ENCODE results near the gene MAP3K10.
"Not testable (repeated sequence)": the region's sequence is repeated elsewhere in the genome, so short reads cannot be mapped to it uniquely, and the experiment has no call there.

Gene MAP3K10

DNA sequence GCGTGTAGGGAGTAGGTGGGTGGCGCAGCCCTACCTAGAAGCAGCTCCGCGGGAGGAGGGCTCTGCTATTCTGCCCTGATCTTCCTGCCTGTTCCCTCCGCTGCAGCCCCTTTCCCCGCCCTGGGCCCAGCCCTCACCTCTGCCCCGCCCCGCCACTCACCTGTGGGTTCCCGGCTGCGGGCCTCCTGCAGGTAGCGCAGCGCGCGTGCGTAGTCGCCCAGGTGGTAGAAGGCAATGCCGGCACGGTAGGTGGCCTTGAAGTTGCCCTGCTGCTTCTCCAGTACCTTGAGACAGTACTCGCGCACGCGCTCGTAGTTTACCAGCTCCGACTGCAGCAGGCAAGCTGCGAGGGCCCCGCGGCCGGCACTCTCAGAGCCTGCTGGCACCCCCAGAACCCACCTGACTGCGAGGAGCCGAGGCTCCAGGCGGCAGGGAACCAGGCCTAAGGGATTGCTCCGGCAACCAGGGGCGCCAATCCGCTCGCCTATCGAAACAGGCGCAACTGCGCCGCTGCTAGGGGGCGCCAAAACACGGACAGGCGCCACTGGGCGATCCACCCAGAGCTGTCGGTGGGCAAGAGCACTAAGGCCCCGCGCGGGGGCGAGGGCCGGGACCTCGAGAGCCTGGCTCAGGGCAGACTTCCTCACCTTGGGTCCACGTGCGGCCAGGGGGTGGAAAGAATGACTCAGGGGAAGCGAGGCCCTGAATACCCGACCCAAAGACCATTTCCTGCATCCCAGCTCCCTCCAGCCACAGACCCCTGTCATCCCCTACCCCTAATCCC is 26.0 kb downstream of the MAP3K10 start:
- peak overlapping the region; percentile 7; the same call in 1 of the 2 replicates for H3K4me3 ChIP-seq (ENCODE audit: low read length)

DNA sequence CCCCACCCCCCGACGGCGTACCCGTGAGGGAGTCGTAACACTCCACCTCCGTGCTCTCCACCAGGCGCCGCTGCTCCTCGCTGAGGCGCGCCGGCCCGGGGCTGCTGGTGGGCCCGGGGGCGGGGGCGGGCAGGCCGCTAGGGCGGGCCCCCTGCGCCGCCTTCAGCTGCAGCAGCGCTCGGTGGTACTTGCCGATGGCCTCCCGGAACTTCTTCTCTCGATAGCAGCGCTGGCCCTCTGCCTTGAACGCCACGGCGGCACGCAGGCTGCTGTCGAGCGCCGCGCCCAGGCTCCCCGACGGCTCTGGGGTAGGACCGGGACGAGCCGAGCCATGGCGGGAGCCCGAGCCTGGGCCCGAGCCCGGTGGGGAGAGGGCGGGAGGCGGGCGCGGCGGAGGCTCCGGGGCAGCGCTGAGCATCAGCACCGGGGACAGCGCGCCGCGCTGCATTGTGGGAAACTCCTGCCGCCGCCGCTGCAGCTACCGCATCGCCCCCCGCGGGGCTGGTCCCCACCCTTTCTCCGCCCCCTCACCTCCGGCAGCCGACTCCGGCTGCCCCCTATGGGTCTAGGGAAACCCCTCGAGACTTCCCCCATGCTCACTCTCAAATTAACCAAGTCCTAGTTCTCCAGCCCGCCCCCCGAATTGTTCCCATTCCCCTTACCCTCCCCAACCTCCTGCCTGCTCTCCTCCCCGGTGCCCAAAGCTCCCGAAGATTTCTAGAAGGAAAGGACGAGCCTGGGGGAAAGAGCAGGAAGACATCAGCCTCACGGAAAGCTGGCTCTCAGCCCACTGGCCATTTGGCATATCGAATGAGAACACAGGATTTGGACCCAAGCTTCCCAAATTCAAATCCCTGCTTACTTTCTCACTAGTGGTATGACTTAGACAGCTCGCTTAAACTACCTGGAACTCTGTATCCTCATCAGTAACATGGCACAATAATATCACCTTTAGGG is 27.0 kb downstream of the MAP3K10 start, which contains the start of gene TTC9B:
Gene TTC9B (minus strand): TSS at position 451 of the 957 bp plus-strand sequence. CDS start 3 bp downstream, at position 448.
- peak within 1 kb of the TSS; percentile 7; the same call in 1 of the 2 replicates for H3K4me3 ChIP-seq (ENCODE audit: low read length)
- no peaks in the 10 kb centered on the region for H3K27me3 ChIP-seq (ENCODE audit: control insufficient read depth, insufficient read depth, low read length)
- no peak within 1 kb of the TSS for H3K27ac ChIP-seq (ENCODE audit: low read length)

More for the DNA sequence above, 26.0 kb downstream of the MAP3K10 start:
- WGBS (ENCODE audit: insufficient coverage, insufficient read length) = no CpG with 5 or more reads among the region's 54 CpGs
- Histone ChIP-seq H3K4me1 (ENCODE audit: control insufficient read depth, insufficient read depth, low read length) (peaks cover 4% of the 10 kb centered on the region; the same call in 1 of the 2 replicates), H3K27ac (ENCODE audit: low read length) (no peak overlapping the region), H3K36me3 (ENCODE audit: control insufficient read depth, insufficient read depth, low read length) (peaks cover under 1% of the 10 kb centered on the region; the same call in 1 of the 2 replicates), H3K27me3 (ENCODE audit: control insufficient read depth, insufficient read depth, low read length) (no peaks in the 10 kb centered on the region), H3K9me3 (ENCODE audit: control insufficient read depth, insufficient read depth, low read length) (no peaks in the 10 kb centered on the region)
- no peak for DNase-seq (ENCODE audit: low read depth, low spot score)

GRCh38 chr19:40219029-40219428 is 27.8 kb downstream of the MAP3K10 start:
- no CpG with 5 or more reads among the region's 4 CpGs for WGBS (ENCODE audit: insufficient coverage, insufficient read length)
- not testable (repeated sequence) for H3K4me3 ChIP-seq (ENCODE audit: low read length); H3K36me3 ChIP-seq (ENCODE audit: control insufficient read depth, insufficient read depth, low read length); DNase-seq (ENCODE audit: low read depth, low spot score); H3K4me1 ChIP-seq (ENCODE audit: control insufficient read depth, insufficient read depth, low read length); H3K27ac ChIP-seq (ENCODE audit: low read length); H3K9me3 ChIP-seq (ENCODE audit: control insufficient read depth, insufficient read depth, low read length); H3K27me3 ChIP-seq (ENCODE audit: control insufficient read depth, insufficient read depth, low read length)

More for the DNA sequence above, 27.0 kb downstream of the MAP3K10 start, which contains the start of gene TTC9B:
- H3K9me3 ChIP-seq (ENCODE audit: control insufficient read depth, insufficient read depth, low read length) = no peaks in the 10 kb centered on the region
- H3K36me3 ChIP-seq (ENCODE audit: control insufficient read depth, insufficient read depth, low read length) = no peaks in the 10 kb centered on the region; the same call in 1 of the 2 replicates
- no peak for DNase-seq (ENCODE audit: low read depth, low spot score)
- no CpG with 5 or more reads among the region's 75 CpGs for WGBS (ENCODE audit: insufficient coverage, insufficient read length)
- H3K4me1 ChIP-seq (ENCODE audit: control insufficient read depth, insufficient read depth, low read length) = peaks cover 4% of the 10 kb centered on the region; the same call in 1 of the 2 replicates

- Histone ChIP-seq H3K4me3 (ENCODE audit: low read length) (no peak overlapping the region), H3K36me3 (ENCODE audit: control insufficient read depth, insufficient read depth, low read length) (no peaks in the 10 kb centered on the region), H3K9me3 (ENCODE audit: control insufficient read depth, insufficient read depth, low read length) (no peaks in the 10 kb centered on the region), H3K27me3 (ENCODE audit: control insufficient read depth, insufficient read depth, low read length) (no peaks in the 10 kb centered on the region), H3K4me1 (ENCODE audit: control insufficient read depth, insufficient read depth, low read length) (peaks cover 4% of the 10 kb centered on the region; the same call in 1 of the 2 replicates), H3K27ac (ENCODE audit: low read length) (no peak overlapping the region)
- no CpG with 5 or more reads among the region's 8 CpGs for WGBS (ENCODE audit: insufficient coverage, insufficient read length)
- DNase-seq (ENCODE audit: low read depth, low spot score) = no peak
Measured at GRCh38 chr19:40219721-40220276, 28.6 kb downstream of the MAP3K10 start.

DNA sequence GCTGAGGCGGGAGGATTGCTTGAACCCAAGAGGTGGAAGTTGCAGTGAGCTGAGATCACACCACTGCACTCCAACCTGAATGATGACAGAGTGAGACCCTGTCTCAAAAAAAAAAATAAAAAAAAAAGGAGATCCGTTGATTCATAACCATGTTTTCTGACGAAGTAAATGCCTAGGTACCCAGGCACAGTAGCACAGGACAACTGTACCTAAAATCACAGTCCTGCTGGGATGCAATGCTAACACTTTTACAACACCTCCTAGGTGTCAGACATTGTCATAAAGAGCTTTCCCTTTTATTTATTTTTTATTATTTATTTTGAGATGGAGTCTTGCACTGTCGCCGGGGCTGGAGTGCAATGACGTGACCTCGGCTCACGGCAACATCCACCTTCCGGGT is 29.4 kb downstream of the MAP3K10 start:
- H3K4me1 ChIP-seq (ENCODE audit: control insufficient read depth, insufficient read depth, low read length) = peaks cover 4% of the 10 kb centered on the region; the same call in 1 of the 2 replicates
- no peaks in the 10 kb centered on the region for H3K27me3 ChIP-seq (ENCODE audit: control insufficient read depth, insufficient read depth, low read length)
- H3K36me3 ChIP-seq (ENCODE audit: control insufficient read depth, insufficient read depth, low read length) = no peaks in the 10 kb centered on the region
- DNase-seq (ENCODE audit: low read depth, low spot score) = no peak
- H3K9me3 ChIP-seq (ENCODE audit: control insufficient read depth, insufficient read depth, low read length) = no peaks in the 10 kb centered on the region
- no peak overlapping the region for H3K27ac ChIP-seq (ENCODE audit: low read length)
- no CpG with 5 or more reads among the region's 9 CpGs for whole genome bisulfite sequencing (ENCODE audit: insufficient coverage, insufficient read length)
- H3K4me3 ChIP-seq (ENCODE audit: low read length) = no peak overlapping the region

DNA sequence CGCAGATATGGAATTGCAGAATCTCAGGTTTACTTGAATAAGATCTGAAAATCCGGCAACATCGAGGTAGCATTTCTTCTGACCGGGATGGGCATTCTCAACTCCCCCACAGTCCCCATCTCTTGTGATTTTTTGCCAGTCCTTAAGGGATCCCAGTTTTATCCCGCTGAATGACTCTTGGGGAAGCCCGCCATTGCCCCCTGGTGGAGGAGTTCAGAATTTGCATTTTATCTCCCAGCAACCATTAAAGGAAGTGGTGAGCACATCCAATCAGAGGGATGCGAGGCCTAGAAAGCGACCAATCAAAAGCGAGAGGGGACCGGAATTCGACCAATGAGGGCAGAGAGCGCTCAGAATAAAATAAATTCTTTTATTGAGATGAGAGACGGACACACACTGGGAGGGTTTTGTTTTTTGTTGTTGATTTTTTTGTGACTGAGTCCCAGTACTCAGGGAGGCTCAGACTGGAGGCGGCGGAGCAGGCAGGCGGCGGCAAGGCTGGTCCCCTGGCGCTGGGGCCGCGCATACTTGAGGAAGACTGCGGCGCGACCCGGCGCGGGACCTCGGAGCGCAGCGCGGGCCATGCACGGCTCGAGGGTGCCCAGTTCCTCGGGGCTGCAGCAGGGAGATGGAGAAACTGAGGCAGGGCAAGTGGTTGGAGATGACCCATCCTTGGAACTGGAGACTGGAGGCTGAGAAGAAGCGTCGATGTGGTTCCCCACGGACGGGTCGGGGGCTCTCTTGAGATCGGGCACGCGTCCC is 30.8 kb downstream of the MAP3K10 start:
- H3K9me3 ChIP-seq (ENCODE audit: control insufficient read depth, insufficient read depth, low read length) = no peaks in the 10 kb centered on the region
- H3K4me1 ChIP-seq (ENCODE audit: control insufficient read depth, insufficient read depth, low read length) = 0 out of 2 replicates have a peak, but pooled peaks cover 2% of the 10 kb centered on the region
- H3K27ac ChIP-seq (ENCODE audit: low read length) = no peak overlapping the region
- peak; percentile 90 for DNase-seq (ENCODE audit: low read depth, low spot score)
- H3K4me3 ChIP-seq (ENCODE audit: low read length) = no peak overlapping the region
- no peaks in the 10 kb centered on the region for H3K36me3 ChIP-seq (ENCODE audit: control insufficient read depth, insufficient read depth, low read length)
- WGBS (ENCODE audit: insufficient coverage, insufficient read length) = no CpG with 5 or more reads among the region's 41 CpGs
- H3K27me3 ChIP-seq (ENCODE audit: control insufficient read depth, insufficient read depth, low read length) = no peaks in the 10 kb centered on the region

- no CpG with 5 or more reads among the region's 48 CpGs for WGBS (ENCODE audit: insufficient coverage, insufficient read length)
- H3K4me1 ChIP-seq (ENCODE audit: control insufficient read depth, insufficient read depth, low read length) = no peaks in the 10 kb centered on the region
- H3K4me3 ChIP-seq (ENCODE audit: low read length) = no peak overlapping the region
- no peaks in the 10 kb centered on the region for H3K36me3 ChIP-seq (ENCODE audit: control insufficient read depth, insufficient read depth, low read length)
- no peak for DNase-seq (ENCODE audit: low read depth, low spot score)
- H3K27me3 ChIP-seq (ENCODE audit: control insufficient read depth, insufficient read depth, low read length) = no peaks in the 10 kb centered on the region
- no peaks in the 10 kb centered on the region for H3K9me3 ChIP-seq (ENCODE audit: control insufficient read depth, insufficient read depth, low read length)
- H3K27ac ChIP-seq (ENCODE audit: low read length) = no peak overlapping the region
Measured at GRCh38 chr19:40223135-40223822, 32.1 kb downstream of the MAP3K10 start.

- Histone ChIP-seq H3K9me3 (ENCODE audit: control insufficient read depth, insufficient read depth, low read length) (no peaks in the 10 kb centered on the region), H3K4me3 (ENCODE audit: low read length) (no peak overlapping the region), H3K36me3 (ENCODE audit: control insufficient read depth, insufficient read depth, low read length) (no peaks in the 10 kb centered on the region), H3K27ac (ENCODE audit: low read length) (no peak overlapping the region), H3K27me3 (ENCODE audit: control insufficient read depth, insufficient read depth, low read length) (no peaks in the 10 kb centered on the region), H3K4me1 (ENCODE audit: control insufficient read depth, insufficient read depth, low read length) (no peaks in the 10 kb centered on the region)
- no CpG with 5 or more reads among the region's 32 CpGs for WGBS (ENCODE audit: insufficient coverage, insufficient read length)
- DNase-seq (ENCODE audit: low read depth, low spot score) = no peak
Measured at GRCh38 chr19:40224342-40225150, 33.3 kb downstream of the MAP3K10 start.
